GM21825 (cell line): ENCODE measurements around the gene NT5DC3.

Source experiments
- ATAC-seq: cut with Tn5 transposase; IDR thresholded peaks from one replicate; pipeline ENCODE4 v1.9.1; 2021; ENCODE audit warnings: mild to moderate bottlenecking, moderate library complexity; ENCODE audit not compliant: unreplicated experiment

NT5DC3 gene

GRCh38 chr12:103833095-103833775, 7.8 kb downstream of the NT5DC3 start:
- ATAC-seq = no peak

GRCh38 chr12:103832048-103832997, 8.7 kb downstream of the NT5DC3 start:
- no peak for ATAC-seq

GRCh38 chr12:103830730-103831320, 10.2 kb downstream of the NT5DC3 start:
- no peak for ATAC-seq

GRCh38 chr12:103830025-103830725, 10.9 kb downstream of the NT5DC3 start:
- ATAC-seq = no peak

GRCh38 chr12:103829092-103829491, 11.9 kb downstream of the NT5DC3 start:
- no peak for ATAC-seq

- ATAC-seq = no peak
Measured at GRCh38 chr12:103827911-103828391, 13.1 kb downstream of the NT5DC3 start.

- no peak for ATAC-seq
Measured at GRCh38 chr12:103824845-103825244, 16.2 kb downstream of the NT5DC3 start.

GRCh38 chr12:103824290-103824689, 16.7 kb downstream of the NT5DC3 start:
- ATAC-seq = no peak

GRCh38 chr12:103823871-103824270, 17.2 kb downstream of the NT5DC3 start:
- ATAC-seq = no peak

- ATAC-seq = no peak
Measured at GRCh38 chr12:103821773-103822172, 19.3 kb downstream of the NT5DC3 start.

- ATAC-seq = no peak
Measured at GRCh38 chr12:103820881-103821489, 20.0 kb downstream of the NT5DC3 start.

GRCh38 chr12:103820361-103820760, 20.7 kb downstream of the NT5DC3 start:
- no peak for ATAC-seq

GRCh38 chr12:103819892-103820291, 21.1 kb downstream of the NT5DC3 start:
- no peak for ATAC-seq

GRCh38 chr12:103819312-103819711, 21.7 kb downstream of the NT5DC3 start:
- no peak for ATAC-seq

- ATAC-seq = no peak
Measured at GRCh38 chr12:103817791-103818190, 23.2 kb downstream of the NT5DC3 start.

- ATAC-seq = no peak
Measured at GRCh38 chr12:103816663-103817062, 24.4 kb downstream of the NT5DC3 start.

GRCh38 chr12:103814436-103814835, 26.6 kb downstream of the NT5DC3 start:
- no peak for ATAC-seq

GRCh38 chr12:103813949-103814348, 27.1 kb downstream of the NT5DC3 start:
- no peak for ATAC-seq

GRCh38 chr12:103813426-103813825, 27.6 kb downstream of the NT5DC3 start:
- no peak for ATAC-seq

- no peak for ATAC-seq
Measured at GRCh38 chr12:103812789-103813188, 28.2 kb downstream of the NT5DC3 start.
